Astrocyte (in vitro differentiated cells and primary cell): ENCODE measurements around the gene WDR27.

Experiments
- CTCF ChIP-seq: IDR thresholded peaks from 2 replicates; pipeline ENCODE4 v1.5.1; 2011; ENCODE audit warnings: low read depth, mild to moderate bottlenecking, inconsistent platforms, low read length, moderate library complexity; ENCODE audit not compliant: insufficient read depth
- EZH2 ChIP-seq: IDR thresholded peaks from 2 replicates; pipeline ENCODE4 v1.6.1; 2012; ENCODE audit warnings: mild to moderate bottlenecking, low read length, inconsistent platforms; ENCODE audit not compliant: insufficient read depth

GRCh38 chr6:169669147-169669546 lies 32.7 kb downstream of the WDR27 start:
- no peak for TF ChIP-seq CTCF
- TF ChIP-seq EZH2 = no peak
